Pericardium fibroblast (primary cell): ENCODE measurements around the gene CAPN14. TPM values are rescaled to one million over a fixed set of nuclear protein-coding genes. Genes with fewer than 3 reads are reported as not detected.

ENCODE experiments used
- total RNA-seq: library from RNA; depleted of rRNA; stranded (reverse); fragments of >200 nt; gene quantifications from 2 replicates; pipeline ENCODE4 v1.2.3, GENCODE V29; 2015

The CAPN14 gene, protein sequence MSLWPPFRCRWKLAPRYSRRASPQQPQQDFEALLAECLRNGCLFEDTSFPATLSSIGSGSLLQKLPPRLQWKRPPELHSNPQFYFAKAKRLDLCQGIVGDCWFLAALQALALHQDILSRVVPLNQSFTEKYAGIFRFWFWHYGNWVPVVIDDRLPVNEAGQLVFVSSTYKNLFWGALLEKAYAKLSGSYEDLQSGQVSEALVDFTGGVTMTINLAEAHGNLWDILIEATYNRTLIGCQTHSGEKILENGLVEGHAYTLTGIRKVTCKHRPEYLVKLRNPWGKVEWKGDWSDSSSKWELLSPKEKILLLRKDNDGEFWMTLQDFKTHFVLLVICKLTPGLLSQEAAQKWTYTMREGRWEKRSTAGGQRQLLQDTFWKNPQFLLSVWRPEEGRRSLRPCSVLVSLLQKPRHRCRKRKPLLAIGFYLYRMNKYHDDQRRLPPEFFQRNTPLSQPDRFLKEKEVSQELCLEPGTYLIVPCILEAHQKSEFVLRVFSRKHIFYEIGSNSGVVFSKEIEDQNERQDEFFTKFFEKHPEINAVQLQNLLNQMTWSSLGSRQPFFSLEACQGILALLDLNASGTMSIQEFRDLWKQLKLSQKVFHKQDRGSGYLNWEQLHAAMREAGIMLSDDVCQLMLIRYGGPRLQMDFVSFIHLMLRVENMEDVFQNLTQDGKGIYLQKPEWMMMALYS
- 0.09 TPM in 1 of 2 replicates, not detected in the other for total RNA-seq

GRCh38 chr2:31217465-31218200 is at the start of gene CAPN14:
CAPN14 (minus strand) TSS chr2:31217515; CDS start chr2:31205447, 12,068 bp downstream.

DNA sequence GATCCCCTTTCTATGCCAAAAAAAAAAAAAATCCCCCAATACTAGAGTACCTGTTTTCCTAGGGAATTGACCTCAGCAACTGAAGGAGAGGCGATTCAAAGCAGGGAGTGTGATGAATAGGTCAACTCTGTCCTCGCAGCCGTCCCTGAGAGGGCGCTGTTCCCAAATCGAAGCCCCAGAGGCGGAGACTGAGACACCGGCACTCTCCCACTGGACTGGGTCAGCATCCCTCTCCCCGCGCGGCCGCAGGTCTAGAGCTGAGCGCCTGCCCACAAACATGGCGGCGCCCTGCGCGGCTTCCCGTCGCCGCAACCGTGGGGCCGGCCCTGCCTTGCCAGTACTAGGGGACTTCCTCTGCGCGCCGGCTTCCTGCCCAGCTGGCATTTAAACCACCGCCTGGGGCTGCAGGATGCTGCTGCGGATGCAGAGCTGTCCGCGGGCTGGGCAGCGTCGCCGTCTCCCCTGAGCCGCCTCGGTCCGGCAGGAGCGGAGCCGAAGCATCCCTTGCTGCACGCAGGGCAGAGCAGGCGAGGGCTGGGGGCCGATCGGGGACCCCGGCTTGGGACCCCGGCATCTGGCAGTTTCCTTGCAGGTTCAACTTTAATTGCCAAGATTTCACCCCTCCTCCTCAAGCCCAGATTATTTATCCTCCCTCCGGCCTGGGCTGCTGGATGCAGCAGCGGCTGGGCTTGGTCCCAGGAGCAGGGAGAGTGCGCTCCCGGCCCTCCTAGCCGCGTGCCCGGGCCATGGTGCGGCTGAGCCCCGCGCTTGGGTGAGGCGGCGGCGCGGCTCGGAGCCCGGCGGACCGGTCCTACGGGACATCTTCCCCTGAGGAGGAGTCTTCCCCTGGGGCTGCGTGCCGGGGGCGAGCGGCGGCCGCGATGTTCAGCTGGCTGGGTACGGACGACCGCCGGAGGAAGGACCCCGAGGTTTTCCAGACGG is 16.7 kb upstream of the CAPN14 start, which contains the start of gene EHD3:
TSS of gene EHD3 (plus strand) at position 412 of the 942 bp plus-strand sequence. CDS start at position 882, 470 bp downstream.

GRCh38 chr2:31138037-31138962 is 79.0 kb downstream of the CAPN14 start, which contains the start of gene GALNT14:
GALNT14 (minus strand) TSS chr2:31138440; CDS start chr2:31138086, 354 bp downstream.

Other genes starting within 250 kb of the CAPN14 start
- 0.09 TPM in 1 of 2 replicates, not detected in the other for gene GALNT14, start 79.1 kb downstream of the CAPN14 start, total RNA-seq
- gene EHD3, start 16.6 kb upstream of the CAPN14 start, total RNA-seq = 12.0 and 14.5 TPM in 2 replicates
- gene XDH, start 197.2 kb upstream of the CAPN14 start, total RNA-seq = not detected in 2 replicates